OCI-LY3 (cell line): ENCODE results near the gene RNF175.

Source experiments
- CTCF ChIP-seq: fragments of 200-600, 300-600 bp; sonication (generic); IDR thresholded peaks from 2 replicates; pipeline ENCODE4 v1.5.1; 2014; ENCODE audit warnings: antibody characterized with exemption, low read length, low read depth
- EZH2phosphoT487 ChIP-seq: fragments of 200-600 bp; shearing (Covaris generic); IDR thresholded peaks from 2 replicates; pipeline ENCODE4 v1.6.1; 2018; ENCODE audit warnings: antibody characterized with exemption, mixed run types, low read depth

- TF ChIP-seq CTCF (no peak), EZH2phosphoT487 (no peak)
Observed at GRCh38 chr4:153706519-153706918, 53.3 kb downstream of the RNF175 start.
